Small intestine (tissue), 7 donors: ENCODE measurements around the gene PER1. TPM values are rescaled to one million over a fixed set of nuclear protein-coding genes. Genes with fewer than 3 reads are reported as not detected.

Experiments used
- DNase-seq, 2 donors: peaks; one replicate each; pipeline versions ENCODE4 v3.0.0 to v3.0.0-alpha.2; 2013
- FAIRE-seq: peaks from 2 replicates; lab custom pipeline; 2012; peaks lifted over from hg19 to GRCh38; lab: Jason Lieb, UNC
- H3K27ac ChIP-seq, 3 donors: one replicate each; pipeline ENCODE4 v1.5.1; 2013; ENCODE audit warnings: low read length in 2 of 3, mild to moderate bottlenecking in 2 of 3, control low read depth in 1 of 3, inconsistent platforms in 1 of 3, low read depth in 1 of 3, moderate library complexity in 1 of 3
- H3K27me3 ChIP-seq, 3 donors: one replicate each; pipeline ENCODE4 v1.6.1; 2013; ENCODE audit warnings: low read length in 3 of 3, inconsistent platforms in 1 of 3; ENCODE audit not compliant: control insufficient read depth in 3 of 3, insufficient read depth in 3 of 3
- H3K36me3 ChIP-seq, 3 donors: one replicate each; pipeline ENCODE4 v1.6.1; 2013; ENCODE audit warnings: low read length in 3 of 3, inconsistent platforms in 1 of 3, low read depth in 1 of 3, mild to moderate bottlenecking in 1 of 3, moderate library complexity in 1 of 3; ENCODE audit not compliant: control insufficient read depth in 3 of 3, insufficient read depth in 2 of 3
- H3K4me1 ChIP-seq, 3 donors: one replicate each; pipeline ENCODE4 v1.6.1; 2013; ENCODE audit warnings: low read length in 2 of 3, inconsistent platforms in 1 of 3, low read depth in 1 of 3, mild to moderate bottlenecking in 1 of 3, moderate library complexity in 1 of 3; ENCODE audit not compliant: control insufficient read depth in 3 of 3, insufficient read depth in 2 of 3
- H3K4me3 ChIP-seq, 3 donors: one replicate each; pipeline ENCODE4 v1.5.1; 2013; ENCODE audit warnings: low read length in 3 of 3, control low read depth in 1 of 3, inconsistent platforms in 1 of 3, low read depth in 1 of 3, mild to moderate bottlenecking in 1 of 3, moderate library complexity in 1 of 3
- H3K9me3 ChIP-seq, 2 donors: one replicate each; pipeline ENCODE4 v1.6.1; 2013; ENCODE audit warnings: low read depth in 1 of 2, low read length in 1 of 2; ENCODE audit not compliant: control insufficient read depth in 2 of 2, insufficient read depth in 1 of 2
- WGBS, 3 donors: extraction: QIAGEN DNeasy Blood & Tissue Kit; methylation state at CpG; one replicate each; pipeline ENCODE4 v1.1.7; 2013; 5-methylcytosine and 5-hydroxymethylcytosine counted together
- polyA plus RNA-seq, 4 donors: library from polyadenylated mRNA; stranded (reverse) in 3 of 4; unstranded in 1 of 4; fragments of 200-250 nt in 3 of 4; fragments of 120-200 nt in 1 of 4; gene quantifications; one replicate each; pipeline versions ENCODE4 v1.2.1 to v1.2.3, GENCODE V29; 2013
- donor health status: healthy with polysubstance abuse.
- donor health status: control.
- donor health status: control.
- donor health status: Bipolar disorder and iron deficiency.
- donor health status: healthy.

The PER1 gene
- polyA plus RNA-seq, 4 donors: 17.3 to 79.4 (median 54.0) TPM

DNA sequence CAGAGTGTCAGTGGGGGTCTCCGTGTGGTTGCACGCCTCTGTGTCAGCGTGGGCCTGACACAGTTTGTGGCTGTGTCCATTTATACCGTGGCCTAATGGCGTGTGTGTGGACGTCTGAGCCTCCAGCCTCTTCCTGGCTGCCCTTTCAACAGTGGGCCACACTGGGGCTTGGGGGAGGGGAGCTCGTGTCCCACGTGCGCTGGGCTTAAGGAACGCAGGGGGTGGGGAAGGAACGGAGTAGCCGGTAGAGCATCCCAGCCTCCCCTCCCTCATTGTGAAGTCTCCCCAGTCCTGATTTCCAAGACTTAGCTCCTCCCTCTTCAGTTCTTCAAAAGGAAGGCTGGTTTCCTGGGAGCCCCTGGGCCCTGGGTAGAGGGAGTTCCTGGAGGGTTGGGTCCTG lies 18.8 kb downstream of the PER1 start:
- H3K4me1 ChIP-seq: peaks cover 0 to 9% (median 0%) of the 10 kb centered on the region in 3 donors
- no peaks in the 10 kb centered on the region for H3K36me3 ChIP-seq
- H3K9me3 ChIP-seq: no peaks in the 10 kb centered on the region
- 73 to 84% (median 79%) methylated on average over 12 of the region's 12 CpGs for WGBS, 3 donors
- H3K27ac ChIP-seq: no peak overlapping the region
- H3K4me3 ChIP-seq: no peak overlapping the region
- H3K27me3 ChIP-seq: peaks cover 0 to 21% (median 0%) of the 10 kb centered on the region in 3 donors
- DNase-seq (no peak), FAIRE-seq (no peak)

DNA sequence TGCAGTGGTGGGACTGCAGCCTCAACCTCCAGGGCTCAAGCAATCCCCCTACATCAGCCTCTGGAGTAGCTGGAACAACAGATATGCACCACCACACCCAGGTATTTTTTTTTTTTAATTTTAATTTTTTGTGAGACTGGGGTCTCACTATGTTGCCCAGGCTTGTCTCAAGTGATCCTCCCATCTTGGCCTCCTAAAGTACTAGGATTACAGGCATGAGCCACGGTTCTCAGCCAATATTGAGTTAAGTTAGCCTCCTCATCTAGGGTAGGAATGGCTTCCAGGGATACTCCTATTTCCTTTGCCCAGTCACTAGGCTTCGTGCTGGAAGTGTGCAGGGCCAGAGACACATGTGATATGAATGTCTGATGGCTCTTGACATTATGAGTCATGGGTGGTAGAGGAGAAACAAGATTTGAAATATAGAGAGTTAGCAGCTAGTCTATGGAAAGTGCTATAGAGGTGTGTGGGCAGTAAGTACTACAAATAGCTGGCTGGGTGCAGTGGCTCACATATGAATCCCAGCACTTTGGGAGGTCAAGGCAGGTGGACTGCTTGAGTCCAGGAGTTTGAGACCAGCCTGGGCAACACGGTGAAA lies 20.3 kb downstream of the PER1 start:
- H3K4me1 ChIP-seq: peaks cover 0 to 7% (median 0%) of the 10 kb centered on the region in 3 donors
- H3K27ac ChIP-seq: no peak overlapping the region
- H3K27me3 ChIP-seq: peaks cover 0 to 28% (median 0%) of the 10 kb centered on the region in 3 donors
- H3K36me3 ChIP-seq: no peaks in the 10 kb centered on the region
- FAIRE-seq (no peak), DNase-seq (no peak)
- H3K9me3 ChIP-seq: no peaks in the 10 kb centered on the region
- 49 to 68% (median 61%) methylated on average over 3 of the region's 3 CpGs for WGBS, 3 donors
- no peak overlapping the region for H3K4me3 ChIP-seq

DNA sequence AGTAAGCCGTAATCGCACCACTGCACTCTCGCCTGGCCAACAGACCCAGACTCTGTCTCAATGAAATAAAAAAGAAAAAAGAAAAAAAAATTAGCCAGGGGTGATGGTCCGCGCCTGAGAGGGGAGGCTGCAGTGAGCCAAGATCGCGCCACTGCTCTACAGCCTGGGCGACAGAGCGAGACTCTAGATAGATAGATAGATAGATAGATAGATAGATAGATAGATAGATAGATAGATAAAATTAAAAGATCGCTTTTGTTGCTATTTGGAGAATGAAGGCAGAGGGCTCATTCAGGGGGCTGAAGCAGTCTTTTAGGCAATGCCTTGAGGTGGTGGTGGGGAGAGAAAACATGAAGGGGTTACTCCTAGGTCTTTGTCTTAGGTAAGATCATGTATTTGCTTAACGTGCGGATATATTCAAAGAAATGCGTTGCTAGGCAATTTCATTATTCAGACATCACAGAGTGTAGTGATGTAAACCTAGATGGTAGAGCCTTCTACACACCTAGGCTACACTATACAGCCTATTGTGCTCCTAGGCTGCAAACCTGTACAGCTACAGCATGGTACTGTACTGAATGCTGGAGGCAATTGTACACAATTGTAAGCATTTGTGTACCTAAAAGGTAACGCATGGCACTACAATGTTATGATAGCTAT lies 23.9 kb downstream of the PER1 start:
- DNase-seq: no peak
- peaks cover 6 to 35% (median 7%) of the 10 kb centered on the region in 3 donors for H3K4me1 ChIP-seq
- H3K36me3 ChIP-seq: no peaks in the 10 kb centered on the region
- no peaks in the 10 kb centered on the region for H3K9me3 ChIP-seq
- FAIRE-seq: no peak
- no peak overlapping the region for H3K27ac ChIP-seq
- 64 to 75% (median 68%) methylated on average over 14 of the region's 14 CpGs for whole genome bisulfite sequencing, 3 donors
- H3K27me3 ChIP-seq: peaks cover 0 to 53% (median 3%) of the 10 kb centered on the region in 3 donors
- no peak overlapping the region for H3K4me3 ChIP-seq

DNA sequence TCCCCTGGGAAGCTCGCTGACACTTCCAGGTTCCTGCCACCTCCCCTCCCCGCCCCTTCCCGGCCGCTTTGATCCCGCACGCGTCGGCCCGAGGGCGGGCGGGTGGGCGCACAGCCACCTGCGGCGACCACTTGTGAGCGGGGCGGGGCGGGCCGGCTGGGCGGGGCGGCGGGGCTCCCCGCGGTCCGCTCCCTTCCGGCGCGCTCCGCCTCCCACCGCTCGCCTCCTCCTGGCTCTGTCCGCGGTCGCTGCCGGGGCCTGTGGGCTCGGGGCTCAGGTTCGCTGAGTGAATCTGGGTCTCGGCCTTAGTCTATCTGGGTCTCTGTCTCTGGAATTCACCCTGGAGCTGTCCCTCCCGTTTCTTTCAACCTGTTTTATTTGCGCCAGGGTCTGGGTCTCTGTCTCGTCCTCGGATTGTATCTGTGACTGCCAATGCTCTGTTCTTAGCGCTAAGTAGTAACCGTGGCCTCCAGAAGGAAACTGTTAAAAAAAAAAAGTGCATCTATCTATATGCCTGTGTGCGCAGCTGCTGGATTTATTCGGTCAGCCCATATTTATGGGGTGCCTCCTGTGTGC lies 25.6 kb downstream of the PER1 start:
- no peaks in the 10 kb centered on the region for H3K9me3 ChIP-seq
- peak overlapping the region in 2 of 3 donors; percentile 43 to 76 for H3K27ac ChIP-seq
- H3K27me3 ChIP-seq: peaks cover 5 to 69% (median 7%) of the 10 kb centered on the region in 3 donors
- WGBS, 3 donors: 0 to 1% (median 1%) methylated on average over 35 to 45 of the region's 45 CpGs
- FAIRE-seq (no peak), DNase-seq (peak; percentile 18 to 76)
- H3K4me3 ChIP-seq: peak overlapping the region; percentile 46 to 53 (median 49)
- peaks cover 13 to 48% (median 14%) of the 10 kb centered on the region in 3 donors for H3K4me1 ChIP-seq
- no peaks in the 10 kb centered on the region for H3K36me3 ChIP-seq

DNA sequence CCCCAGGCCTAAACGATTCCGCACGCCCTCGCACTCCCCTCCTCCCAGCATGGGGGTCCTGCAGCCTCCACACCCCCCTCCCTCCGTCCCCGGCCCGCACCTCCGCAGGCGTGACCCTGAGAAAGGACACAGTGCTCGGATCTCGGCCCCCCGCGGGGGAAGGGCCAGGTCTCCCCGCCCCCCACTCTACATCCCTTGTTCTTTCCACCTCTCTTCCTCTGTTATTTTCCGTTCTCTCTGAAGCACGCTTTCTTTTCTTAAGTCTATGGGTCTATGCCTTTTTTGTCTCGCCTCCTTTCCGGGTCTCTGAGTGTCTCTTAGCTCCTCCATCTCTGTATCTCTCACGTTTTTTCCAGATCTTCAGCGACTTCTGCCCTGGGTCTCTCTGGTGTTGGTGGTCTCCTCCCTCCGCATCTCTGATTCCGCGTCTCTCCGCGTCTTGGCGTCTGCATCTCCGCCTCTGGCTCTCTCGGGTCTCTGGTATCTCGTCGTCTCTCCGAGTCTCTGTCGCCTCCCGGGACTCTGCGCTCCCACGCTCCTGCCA lies 26.2 kb downstream of the PER1 start:
- FAIRE-seq: no peak
- Histone ChIP-seq H3K36me3 (no peaks in the 10 kb centered on the region), H3K4me1 (peaks cover 15 to 51% (median 18%) of the 10 kb centered on the region in 3 donors), H3K27ac (peak overlapping the region in 1 of 3 donors; percentile 30), H3K4me3 (peak overlapping the region; percentile 46 to 53 (median 49)), H3K9me3 (no peaks in the 10 kb centered on the region), H3K27me3 (peaks cover 5 to 70% (median 7%) of the 10 kb centered on the region in 3 donors)
- 1% methylated on average over 35 of the region's 35 CpGs for WGBS, 3 donors
- DNase-seq: peak; percentile 8 to 55

DNA sequence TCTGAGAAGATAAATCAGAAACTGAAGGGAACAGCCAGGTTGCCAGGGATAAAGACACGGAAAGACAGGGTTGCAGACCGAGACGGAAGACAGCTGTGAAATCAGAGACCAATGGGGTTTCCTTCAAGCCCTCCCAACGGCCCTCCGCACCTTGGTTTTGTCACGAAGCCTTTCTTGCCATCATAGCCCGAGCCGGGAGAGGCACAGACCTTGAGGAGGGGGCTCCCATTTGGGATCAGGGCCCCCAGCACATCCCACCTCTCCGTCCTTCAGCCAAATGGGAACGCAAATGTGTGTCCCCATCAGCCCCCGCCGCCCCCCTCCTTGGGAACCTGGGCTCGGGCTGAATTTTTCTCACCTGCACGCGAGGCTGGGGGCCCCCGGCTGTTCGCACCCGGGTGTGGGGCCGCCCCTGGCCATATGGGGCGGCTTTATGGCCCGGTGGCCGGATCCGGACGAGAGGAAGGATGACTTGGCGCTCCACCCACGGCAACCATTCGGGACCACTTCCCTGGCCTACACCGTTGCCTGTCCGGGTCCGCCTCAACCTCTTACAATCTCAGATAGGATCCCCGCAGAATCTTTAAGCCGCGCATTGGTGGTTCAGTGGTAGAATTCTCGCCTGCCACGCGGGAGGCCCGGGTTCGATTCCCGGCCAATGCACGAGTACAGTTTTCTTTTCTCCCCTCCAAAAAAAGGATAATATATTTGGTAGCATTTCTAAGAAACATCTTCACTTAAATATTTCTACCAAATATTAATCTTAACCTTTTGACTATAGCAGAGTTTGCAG lies 26.9 kb downstream of the PER1 start:
- WGBS, 3 donors: 1% methylated on average over 38 to 40 of the region's 40 CpGs
- no peaks in the 10 kb centered on the region for H3K9me3 ChIP-seq
- peak overlapping the region in 1 of 3 donors; percentile 30 for H3K27ac ChIP-seq
- DNase-seq (peak; percentile 73 to 84), FAIRE-seq (no peak)
- H3K36me3 ChIP-seq: no peaks in the 10 kb centered on the region
- H3K27me3 ChIP-seq: peaks cover 5 to 76% (median 7%) of the 10 kb centered on the region in 3 donors
- peaks cover 16 to 57% (median 20%) of the 10 kb centered on the region in 3 donors for H3K4me1 ChIP-seq
- peak overlapping the region; percentile 46 to 53 (median 49) for H3K4me3 ChIP-seq

DNA sequence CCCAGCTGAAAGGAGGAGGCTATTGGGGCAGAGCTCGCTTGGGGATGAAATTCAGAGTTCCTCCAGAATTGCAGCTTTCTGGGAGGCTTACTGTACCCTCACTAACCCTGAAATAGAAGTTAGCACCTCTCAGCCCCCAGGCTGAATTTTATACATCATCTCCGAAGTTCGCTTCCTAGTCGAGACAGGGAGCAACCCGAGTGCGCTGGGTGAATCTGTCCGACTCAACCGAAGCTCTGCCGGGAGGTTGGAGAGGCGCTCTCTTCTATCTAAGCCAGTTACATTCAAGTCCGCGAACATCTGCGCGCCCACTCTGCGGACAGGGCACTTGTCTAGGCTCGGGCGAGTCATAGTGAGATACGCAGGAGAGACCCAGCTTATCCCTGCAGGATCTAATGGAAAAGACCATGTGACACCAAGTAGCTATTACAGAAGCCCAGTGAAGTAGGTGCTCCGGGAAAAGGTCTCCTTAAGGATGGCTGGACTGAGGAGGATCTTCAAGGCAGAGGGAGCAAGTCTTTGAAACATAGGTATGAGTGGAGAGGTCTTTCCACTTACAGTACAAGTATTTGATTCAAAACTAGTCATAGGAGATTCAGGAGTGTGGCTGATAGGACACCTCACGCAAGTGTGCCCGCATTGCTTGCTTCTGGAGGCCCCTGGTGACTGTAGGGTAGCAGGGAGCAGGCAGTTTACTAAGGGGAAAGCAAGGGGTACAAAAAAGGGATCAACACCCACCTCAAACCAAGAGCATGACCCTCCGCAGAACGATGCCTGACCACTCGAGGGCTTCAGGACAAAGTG lies 27.7 kb downstream of the PER1 start:
- Histone ChIP-seq H3K4me3 (peak overlapping the region in 2 of 3 donors; percentile 34 to 53), H3K27ac (no peak overlapping the region), H3K4me1 (peaks cover 16 to 59% (median 20%) of the 10 kb centered on the region in 3 donors), H3K36me3 (no peaks in the 10 kb centered on the region), H3K27me3 (peaks cover 5 to 68% (median 7%) of the 10 kb centered on the region in 3 donors), H3K9me3 (no peaks in the 10 kb centered on the region)
- DNase-seq (peak; percentile 6 to 47), FAIRE-seq (no peak)
- 3 to 4% (median 3%) methylated on average over 22 to 24 of the region's 24 CpGs for WGBS, 3 donors
